SU-DHL-6 (cell line): Measurements from ENCODE around the gene OR1J2.

ENCODE experiments used
- CTCF ChIP-seq: fragments of 200-600 bp; sonication (generic); IDR thresholded peaks from one replicate; pipeline ENCODE4 v1.5.1; 2017; ENCODE audit warnings: antibody characterized with exemption, mild to moderate bottlenecking, low read length, moderate library complexity; ENCODE audit not compliant: insufficient read depth, poor library complexity, severe bottlenecking
- EZH2phosphoT487 ChIP-seq: fragments of 200-600 bp; sonication (generic), shearing (Covaris generic); conservative IDR thresholded peaks from 2 replicates; pipeline ENCODE4 v1.6.1; 2018; ENCODE audit warnings: mild to moderate bottlenecking, antibody characterized with exemption, low read length, moderate library complexity, mixed read lengths

DNA sequence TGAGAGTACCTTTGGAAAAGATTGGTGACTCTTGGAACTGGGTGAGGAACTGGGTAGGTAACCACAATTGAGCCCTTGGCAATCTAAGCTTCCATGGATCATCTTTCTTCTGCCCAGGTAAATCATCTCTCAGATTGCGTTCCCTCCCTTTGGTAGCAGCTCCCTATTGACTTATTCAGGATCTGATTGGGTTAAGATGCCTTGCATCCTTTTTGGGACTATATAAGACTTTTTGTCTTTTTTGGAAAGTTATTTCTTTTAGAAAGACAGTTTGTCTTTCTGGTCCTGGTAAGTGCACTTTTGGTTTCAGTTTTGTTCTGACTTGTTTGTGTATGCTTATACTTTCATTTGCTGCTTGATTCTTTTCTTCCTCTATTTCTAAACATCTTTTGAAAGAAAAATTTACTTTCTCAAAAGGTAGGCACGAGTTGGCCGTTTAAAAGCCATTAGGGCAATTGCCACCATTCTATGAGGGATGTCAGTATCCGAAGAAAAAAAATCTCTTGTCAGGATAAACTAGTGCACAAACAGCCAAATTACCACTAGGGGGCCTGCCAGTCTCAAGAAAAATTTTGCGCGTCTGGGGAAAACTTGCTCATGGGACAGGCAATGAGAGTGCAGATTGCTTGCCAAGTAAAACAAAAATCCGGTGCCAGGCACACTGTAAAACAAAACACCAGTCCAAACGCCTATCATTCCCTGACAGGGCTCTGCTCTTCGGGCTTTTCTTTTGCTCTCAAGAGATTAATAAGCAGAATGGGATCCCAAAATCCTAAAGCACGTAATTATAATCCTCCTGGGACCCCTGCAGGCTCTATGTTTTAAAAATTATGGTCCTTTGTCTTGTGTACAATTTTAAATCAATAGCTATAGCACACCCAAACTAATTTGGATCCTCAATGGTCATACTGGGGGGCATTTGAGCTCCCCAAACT lies 45.7 kb upstream of the OR1J2 start:
- TF ChIP-seq CTCF (peak; percentile 84), EZH2phosphoT487 (no peak)
